ENCODE data around the gene RNF157. TPM values are rescaled to one million over a fixed set of nuclear protein-coding genes. Genes with fewer than 3 reads are reported as not detected.
A peak's percentile ranks its signal among the peaks of the same experiment; 100 is the strongest.
"Not testable (repeated sequence)": the region's sequence is repeated elsewhere in the genome, so short reads cannot be mapped to it uniquely, and the experiment has no call there.

Gene RNF157
- total RNA-seq, 1 donor from 2014 or later, result 4.3 TPM

DNA sequence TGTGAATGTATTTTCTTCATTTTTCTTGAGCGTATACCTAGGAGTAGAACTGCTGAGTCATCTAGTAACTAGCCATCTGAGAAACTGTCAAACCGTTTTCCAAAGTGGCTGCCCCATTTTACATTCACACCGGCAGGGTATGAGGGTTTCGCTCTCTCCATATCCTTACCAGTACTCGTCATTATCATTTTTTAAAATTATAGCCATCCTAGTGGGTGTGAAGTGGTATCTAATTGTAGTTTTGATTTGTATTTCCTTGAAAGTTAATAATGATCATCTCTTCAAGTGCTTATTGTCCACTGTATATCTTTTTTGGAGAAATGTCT is 6.0 kb downstream of the RNF157 start:
- DNase-seq (ENCODE audit: low spot score), result no peak

- DNase-seq (ENCODE audit: low spot score), result no peak
Measured at GRCh38 chr17:76233588-76234353, 6.5 kb downstream of the RNF157 start.

DNA sequence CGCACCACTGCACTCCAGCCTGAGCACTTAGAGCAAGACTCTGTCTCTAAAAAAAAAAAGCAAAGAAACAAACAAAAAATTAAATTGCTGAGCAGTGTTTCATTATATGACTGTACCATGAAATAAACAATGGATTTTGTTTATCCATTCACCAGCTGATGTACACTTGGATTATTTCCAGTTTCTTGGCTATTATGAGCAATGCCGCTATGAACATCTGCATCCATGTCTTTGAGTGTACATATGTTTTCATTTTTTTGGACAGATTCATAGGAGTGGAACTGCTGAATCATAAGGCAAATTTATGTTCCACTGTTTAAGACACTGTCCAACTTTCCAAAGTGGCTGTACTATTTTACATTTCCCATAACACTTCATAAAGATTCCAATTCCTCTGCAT is 8.0 kb downstream of the RNF157 start:
- DNase-seq (ENCODE audit: low spot score), result no peak

GRCh38 chr17:76226749-76227148 is 13.5 kb downstream of the RNF157 start:
- not testable (repeated sequence) for DNase-seq (ENCODE audit: low spot score)

GRCh38 chr17:76225373-76226086 is 14.8 kb downstream of the RNF157 start:
- DNase-seq (ENCODE audit: low spot score), result not testable (repeated sequence)

GRCh38 chr17:76223802-76224201 is 16.5 kb downstream of the RNF157 start:
- no peak for DNase-seq (ENCODE audit: low spot score)

DNA sequence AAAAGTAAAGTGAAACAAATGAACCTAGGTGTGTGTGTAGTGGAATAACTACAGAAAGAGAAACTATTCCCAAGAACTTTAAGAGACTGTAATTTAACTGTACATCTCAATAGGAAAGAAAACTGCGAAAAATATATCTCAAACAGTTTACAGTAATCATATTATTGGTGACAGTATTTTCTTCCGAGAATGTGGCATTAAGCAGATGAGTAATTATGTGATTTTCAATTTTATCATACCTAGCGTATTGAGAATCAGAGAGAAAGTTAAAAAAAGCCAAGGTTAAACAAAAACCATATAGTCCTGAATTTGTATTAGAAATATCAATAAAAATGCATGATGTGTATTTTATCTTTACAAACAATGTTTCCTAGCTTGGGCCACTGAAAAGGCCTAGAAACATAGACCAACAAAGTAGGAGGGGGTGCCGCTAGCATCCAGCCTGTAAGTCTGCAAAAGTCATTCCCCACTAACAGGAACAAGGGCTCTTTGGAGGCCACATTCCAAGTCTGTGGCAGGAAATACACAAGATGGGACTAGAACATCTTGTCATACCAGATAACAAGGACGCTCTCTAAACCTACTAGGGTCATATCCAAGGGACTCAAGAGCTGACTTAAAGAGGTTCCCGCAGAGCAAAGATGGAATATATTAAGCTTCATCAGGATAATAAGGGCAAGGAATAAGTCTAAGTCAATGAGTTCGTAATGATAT is 20.5 kb downstream of the RNF157 start:
- no peak for DNase-seq (ENCODE audit: low spot score)

DNA sequence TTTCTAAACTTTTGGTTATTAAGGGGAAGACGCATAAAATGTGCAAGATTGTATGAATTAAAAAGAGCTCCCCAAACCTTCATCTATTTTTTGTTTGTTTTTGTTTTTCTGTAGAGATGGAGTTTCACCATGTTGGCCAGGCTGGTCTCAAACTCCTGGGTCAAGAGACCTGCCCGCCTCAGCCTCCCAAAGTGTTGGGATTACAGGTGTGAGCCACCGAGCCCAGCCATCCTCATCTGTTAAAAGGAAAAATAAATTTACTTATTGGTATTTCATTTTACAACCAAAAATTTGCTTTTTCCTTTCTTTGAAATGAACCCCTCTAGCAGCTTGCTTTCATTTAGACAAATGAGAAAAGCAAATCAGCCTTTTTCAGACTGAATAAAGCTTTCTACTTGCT is 23.2 kb downstream of the RNF157 start:
- no peak for DNase-seq (ENCODE audit: low spot score)

DNA sequence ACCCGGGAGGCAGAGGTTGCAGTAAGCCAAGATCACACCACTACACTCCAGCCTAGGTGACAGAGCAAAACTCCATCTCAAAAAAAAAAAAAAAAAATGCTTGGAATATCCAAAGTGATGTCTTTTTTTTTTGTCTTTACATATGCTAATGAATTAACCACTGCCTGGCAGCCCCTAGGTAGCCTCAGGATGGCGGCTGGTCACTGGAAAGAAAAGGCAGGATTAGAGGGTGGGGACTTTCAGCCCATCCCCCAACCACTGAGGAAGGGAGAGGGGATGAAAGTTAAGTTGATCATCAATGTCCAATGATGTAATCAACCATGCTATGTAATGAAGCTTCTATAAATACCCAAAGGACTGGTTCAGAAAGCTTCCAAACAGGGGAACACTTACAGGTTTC is 26.8 kb downstream of the RNF157 start:
- DNase-seq (ENCODE audit: low spot score), result no peak

DNA sequence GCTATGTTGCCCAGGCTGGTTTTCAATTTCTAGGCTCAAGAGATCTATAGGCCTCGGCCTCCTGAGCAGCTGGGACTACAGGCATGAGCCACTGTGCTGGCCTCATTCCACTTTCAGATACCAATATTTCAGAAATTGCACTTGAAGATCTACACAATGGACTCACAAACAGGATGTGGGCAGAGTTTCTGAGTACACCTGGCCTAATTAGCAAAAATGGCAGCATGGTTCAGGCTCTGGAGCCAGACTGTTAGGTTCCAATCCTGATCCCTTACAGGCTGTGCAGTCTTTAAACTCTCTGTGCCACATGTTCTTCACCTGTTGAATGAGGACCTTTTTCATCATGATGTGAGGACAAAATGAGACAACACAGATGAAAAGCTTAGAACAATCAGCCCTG is 32.2 kb downstream of the RNF157 start:
- no peak for DNase-seq (ENCODE audit: low spot score)

- no peak for DNase-seq (ENCODE audit: low spot score)
Measured at GRCh38 chr17:76207275-76208059, 32.8 kb downstream of the RNF157 start.

- not testable (repeated sequence) for DNase-seq (ENCODE audit: low spot score)
Measured at GRCh38 chr17:76205542-76206144, 34.6 kb downstream of the RNF157 start.

- DNase-seq (ENCODE audit: low spot score), result no peak
Measured at GRCh38 chr17:76204277-76204676, 36.0 kb downstream of the RNF157 start.

GRCh38 chr17:76200354-76200753 is 39.9 kb downstream of the RNF157 start:
- DNase-seq (ENCODE audit: low spot score), result no peak

- no peak for DNase-seq (ENCODE audit: low spot score)
Measured at GRCh38 chr17:76199469-76199868, 40.8 kb downstream of the RNF157 start.

GRCh38 chr17:76198702-76199101 is 41.6 kb downstream of the RNF157 start:
- DNase-seq (ENCODE audit: low spot score), result no peak

GRCh38 chr17:76197911-76198310 is 42.4 kb downstream of the RNF157 start:
- no peak for DNase-seq (ENCODE audit: low spot score)

DNA sequence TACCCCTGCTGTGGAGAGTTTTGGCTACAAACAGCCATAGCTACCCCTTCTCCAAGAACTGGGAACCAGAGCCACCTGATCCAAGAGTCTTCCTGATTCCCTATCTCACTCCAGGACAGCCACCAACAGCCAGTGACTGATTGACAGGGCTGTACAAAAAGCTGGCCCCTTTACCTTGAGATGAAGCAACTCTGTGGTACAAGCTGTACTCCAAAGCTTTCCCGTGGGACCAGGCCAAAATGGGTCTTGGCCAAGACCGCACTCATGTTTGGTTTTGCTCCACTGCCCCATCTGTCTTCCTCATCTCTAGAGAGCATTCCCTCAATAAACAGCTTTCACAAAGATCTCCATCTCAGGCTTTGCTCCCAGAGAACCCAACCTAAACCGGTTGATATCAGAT is 43.6 kb downstream of the RNF157 start:
- DNase-seq (ENCODE audit: low spot score), result peak; percentile 54

GRCh38 chr17:76195281-76196096 is 44.8 kb downstream of the RNF157 start:
- no peak for DNase-seq (ENCODE audit: low spot score)

GRCh38 chr17:76193591-76193990 is 46.7 kb downstream of the RNF157 start:
- DNase-seq (ENCODE audit: low spot score), result no peak

DNA sequence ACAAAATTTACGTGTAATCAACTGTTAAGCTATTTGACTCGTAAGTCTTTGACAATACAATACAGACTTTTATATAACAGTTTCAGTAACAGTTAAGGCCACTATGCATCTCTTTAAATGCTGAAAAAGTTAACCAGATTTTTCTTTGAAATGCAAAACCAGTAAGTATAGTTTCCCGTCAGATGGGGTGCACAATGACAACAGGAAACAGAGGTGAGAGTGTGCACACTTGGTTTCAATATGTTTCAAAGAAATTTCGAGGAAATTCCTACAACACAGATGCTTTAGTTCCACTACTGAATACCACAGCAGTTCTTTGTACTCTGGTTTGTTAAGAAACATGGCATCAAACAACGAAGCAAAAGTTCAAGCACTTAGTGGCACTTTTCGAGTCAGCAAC is 48.4 kb downstream of the RNF157 start:
- DNase-seq (ENCODE audit: low spot score), result no peak
